Measurements from ENCODE around the gene MAML2. TPM values are rescaled to one million over a fixed set of nuclear protein-coding genes. Genes with fewer than 3 reads are reported as not detected.

Gene MAML2
- total and polyA plus RNA-seq, 9 of the 15 experiments (the other 6 are each of a cell fraction or from before 2014, with no cell fraction given): 0.79 to 6.8 (median 4.8) TPM

DNA sequence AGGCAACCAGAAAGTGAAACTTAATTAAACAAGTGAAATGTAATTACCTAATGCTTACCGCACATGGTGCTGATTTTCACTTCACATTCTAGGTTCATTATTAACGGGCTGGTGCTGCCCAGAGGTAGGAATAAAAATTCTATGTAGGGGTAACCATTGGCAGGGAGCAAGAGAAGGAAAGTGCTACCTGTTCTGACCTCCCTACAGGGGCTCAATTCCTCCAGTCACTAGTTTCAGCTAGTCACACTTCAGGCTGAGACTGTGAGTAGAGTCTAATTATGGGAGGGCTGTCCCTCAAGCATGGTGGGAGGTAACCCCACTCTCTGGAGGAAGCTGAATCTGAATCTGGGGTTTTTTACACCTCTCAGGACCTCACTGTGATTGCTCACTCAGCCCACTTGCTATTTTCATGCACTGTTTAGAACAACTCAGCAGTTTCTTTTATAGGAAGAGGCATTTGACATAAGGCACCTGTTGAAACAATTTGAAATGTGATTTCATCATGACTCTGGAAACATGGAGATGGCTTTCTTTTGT is 75.4 kb downstream of the MAML2 start:
- peak; percentile 51 for ATAC-seq
- WGBS (ENCODE audit: insufficient coverage, low coverage, missing lambda C conversion rate): 77% methylated on average over 2 of the region's 2 CpGs
- Histone ChIP-seq H3K79me2 (ENCODE audit: control insufficient read depth, insufficient read depth, low read length) (no peaks in the 10 kb centered on the region), H2AFZ (ENCODE audit: low read depth, low read length) (no peak overlapping the region), H3K9me3 (replicated peaks; ENCODE audit: control insufficient read depth, insufficient read depth, low read depth, low read length) (no peaks in the 10 kb centered on the region), H3K4me1 (replicated peaks in 1 of 2; ENCODE audit: control insufficient read depth in 2 of 2, insufficient read depth in 2 of 2, low read length in 2 of 2) (peaks cover 0 to 11% of the 10 kb centered on the region in 2 experiments; a peak in 3 of 5 replicates), H3K27ac (ENCODE audit: extremely low read depth, low read depth, low read length) (no peak overlapping the region), H3K9ac (ENCODE audit: insufficient read depth in 1 of 2, low read depth in 2 of 2, low read length in 2 of 2) (no peak overlapping the region), H4K20me1 (replicated peaks; ENCODE audit: control insufficient read depth, insufficient read depth, low read length) (no peaks in the 10 kb centered on the region), H3K4me3 (no peak overlapping the region), H3K4me2 (ENCODE audit: insufficient read depth, low read length) (no peak overlapping the region), H3K9me1 (ENCODE audit: control insufficient read depth, insufficient read depth, low read length) (no peaks in the 10 kb centered on the region), H3K36me3 (ENCODE audit: control insufficient read depth, insufficient read depth, low read length) (no peaks in the 10 kb centered on the region; the same call in 2 of the 3 replicates), H3K27me3 (ENCODE audit: control insufficient read depth in 2 of 2, insufficient read depth in 2 of 2, low read length in 2 of 2) (no peaks in the 10 kb centered on the region)
- no peak for DNase-seq (ENCODE audit: extremely low read depth in 1 of 4, low spot score in 3 of 4)
- intact Hi-C loops (cut with micrococcal nuclease): no loop called here
- in situ Hi-C loops (cut with MboI): no loop called here
- ChIA-PET CTCF (ENCODE audit: low intra/inter-chr PET ratio) (no interaction called here), POLR2A (interaction anchor here (0.6 to 1.2 kb wide), 2 partner anchors 12 to 117 kb away, joined by 3 read pairs; no protein-coding TSS in a partner anchor)
- BruUV-seq (replicated peaks): no TSS peak
- no peak for FAIRE-seq
- TF ChIP-seq COPS2 (conservative IDR thresholded peaks at IDR 0.05) (no peak), C11orf30 (IDR thresholded peaks at IDR 0.05; ENCODE audit: low read depth) (peak; percentile 70), GTF2F1 (IDR thresholded peaks at IDR 0.05; ENCODE audit: low read depth, low read length) (no peak), RBM17 (IDR thresholded peaks at IDR 0.05; ENCODE audit: borderline replicate concordance, low read depth, low read length) (no peak), ZNF316 (IDR thresholded peaks at IDR 0.05) (peak; percentile 59), NELFE (IDR thresholded peaks at IDR 0.05; ENCODE audit: insufficient read depth, insufficient read length) (no peak), MAFG (tag; conservative IDR thresholded peaks at IDR 0.05) (0 out of 2 replicates have a peak, but pooled peaks have one; percentile 29), CEBPG (CRISPR knock-in tag; IDR thresholded peaks at IDR 0.05) (no peak), CEBPG (tag; conservative IDR thresholded peaks at IDR 0.05 in 1 of 2, IDR thresholded peaks at IDR 0.05 in 1 of 2) (peak in 1 of 2 experiments; percentile 42; a peak in 1 of 4 replicates), HCFC1 (IDR thresholded peaks at IDR 0.05; ENCODE audit: low read depth, low read length) (no peak)
- TF ChIP-seq, protein P1, sequence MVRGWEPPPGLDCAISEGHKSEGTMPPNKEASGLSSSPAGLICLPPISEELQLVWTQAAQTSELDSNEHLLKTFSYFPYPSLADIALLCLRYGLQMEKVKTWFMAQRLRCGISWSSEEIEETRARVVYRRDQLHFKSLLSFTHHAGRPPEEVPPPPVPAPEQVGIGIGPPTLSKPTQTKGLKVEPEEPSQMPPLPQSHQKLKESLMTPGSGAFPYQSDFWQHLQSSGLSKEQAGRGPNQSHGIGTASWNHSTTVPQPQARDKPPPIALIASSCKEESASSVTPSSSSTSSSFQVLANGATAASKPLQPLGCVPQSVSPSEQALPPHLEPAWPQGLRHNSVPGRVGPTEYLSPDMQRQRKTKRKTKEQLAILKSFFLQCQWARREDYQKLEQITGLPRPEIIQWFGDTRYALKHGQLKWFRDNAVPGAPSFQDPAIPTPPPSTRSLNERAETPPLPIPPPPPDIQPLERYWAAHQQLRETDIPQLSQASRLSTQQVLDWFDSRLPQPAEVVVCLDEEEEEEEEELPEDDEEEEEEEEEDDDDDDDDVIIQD (CRISPR knock-in tag; IDR thresholded peaks at IDR 0.05): no peak
- TF ChIP-seq, protein P2, sequence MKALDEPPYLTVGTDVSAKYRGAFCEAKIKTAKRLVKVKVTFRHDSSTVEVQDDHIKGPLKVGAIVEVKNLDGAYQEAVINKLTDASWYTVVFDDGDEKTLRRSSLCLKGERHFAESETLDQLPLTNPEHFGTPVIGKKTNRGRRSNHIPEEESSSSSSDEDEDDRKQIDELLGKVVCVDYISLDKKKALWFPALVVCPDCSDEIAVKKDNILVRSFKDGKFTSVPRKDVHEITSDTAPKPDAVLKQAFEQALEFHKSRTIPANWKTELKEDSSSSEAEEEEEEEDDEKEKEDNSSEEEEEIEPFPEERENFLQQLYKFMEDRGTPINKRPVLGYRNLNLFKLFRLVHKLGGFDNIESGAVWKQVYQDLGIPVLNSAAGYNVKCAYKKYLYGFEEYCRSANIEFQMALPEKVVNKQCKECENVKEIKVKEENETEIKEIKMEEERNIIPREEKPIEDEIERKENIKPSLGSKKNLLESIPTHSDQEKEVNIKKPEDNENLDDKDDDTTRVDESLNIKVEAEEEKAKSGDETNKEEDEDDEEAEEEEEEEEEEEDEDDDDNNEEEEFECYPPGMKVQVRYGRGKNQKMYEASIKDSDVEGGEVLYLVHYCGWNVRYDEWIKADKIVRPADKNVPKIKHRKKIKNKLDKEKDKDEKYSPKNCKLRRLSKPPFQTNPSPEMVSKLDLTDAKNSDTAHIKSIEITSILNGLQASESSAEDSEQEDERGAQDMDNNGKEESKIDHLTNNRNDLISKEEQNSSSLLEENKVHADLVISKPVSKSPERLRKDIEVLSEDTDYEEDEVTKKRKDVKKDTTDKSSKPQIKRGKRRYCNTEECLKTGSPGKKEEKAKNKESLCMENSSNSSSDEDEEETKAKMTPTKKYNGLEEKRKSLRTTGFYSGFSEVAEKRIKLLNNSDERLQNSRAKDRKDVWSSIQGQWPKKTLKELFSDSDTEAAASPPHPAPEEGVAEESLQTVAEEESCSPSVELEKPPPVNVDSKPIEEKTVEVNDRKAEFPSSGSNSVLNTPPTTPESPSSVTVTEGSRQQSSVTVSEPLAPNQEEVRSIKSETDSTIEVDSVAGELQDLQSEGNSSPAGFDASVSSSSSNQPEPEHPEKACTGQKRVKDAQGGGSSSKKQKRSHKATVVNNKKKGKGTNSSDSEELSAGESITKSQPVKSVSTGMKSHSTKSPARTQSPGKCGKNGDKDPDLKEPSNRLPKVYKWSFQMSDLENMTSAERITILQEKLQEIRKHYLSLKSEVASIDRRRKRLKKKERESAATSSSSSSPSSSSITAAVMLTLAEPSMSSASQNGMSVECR (CRISPR knock-in tag; IDR thresholded peaks at IDR 0.05): no peak
- TF ChIP-seq, protein P3, sequence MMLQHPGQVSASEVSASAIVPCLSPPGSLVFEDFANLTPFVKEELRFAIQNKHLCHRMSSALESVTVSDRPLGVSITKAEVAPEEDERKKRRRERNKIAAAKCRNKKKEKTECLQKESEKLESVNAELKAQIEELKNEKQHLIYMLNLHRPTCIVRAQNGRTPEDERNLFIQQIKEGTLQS (IDR thresholded peaks at IDR 0.05): peak; percentile 29; the same call in 1 of the 2 replicates
- TF ChIP-seq, protein P3 (CRISPR knock-in tag; conservative IDR thresholded peaks at IDR 0.05): no peak

Measured in K562 (cell line).